B cell (primary cell): ENCODE measurements around the gene ZNF280D. TPM values are rescaled to one million over a fixed set of nuclear protein-coding genes. Genes with fewer than 3 reads are reported as not detected.

Source experiments
- ATAC-seq: fragments of 200-7000 bp; cut with Tn5 transposase; one replicate; pipeline ENCODE4 v1.10.0; 2021; ENCODE audit warnings: low read depth, mild to moderate bottlenecking, moderate number of reproducible peaks, moderate library complexity
- CTCF ChIA-PET: fragments of 350-600 bp; sonication (Branson Sonifier 250); formaldehyde crosslinking; loops from one replicate; lab custom pipeline; 2021; ENCODE audit warnings: antibody characterized with exemption, inconsistent platforms; lab: Charles Lee
- POLR2A ChIA-PET: fragments of 350-600 bp; sonication (Branson Sonifier 250); formaldehyde crosslinking; loops from one replicate; lab custom pipeline; 2021; ENCODE audit warnings: antibody characterized with exemption; lab: Charles Lee
- DNase-seq: peaks from one replicate; pipeline ENCODE4 v3.0.0; 2013
- H2AFZ ChIP-seq: 2 replicates; pipeline ENCODE4 v1.6.1; 2012; ENCODE audit warnings: mild to moderate bottlenecking, low read depth, low read length; ENCODE audit not compliant: insufficient read depth, poor library complexity, severe bottlenecking
- H3K27ac ChIP-seq, 2 donors: 1 replicate in 1 of 2; 2 replicates in 1 of 2; pipeline ENCODE4 v1.5.1; 2012 to 2013; ENCODE audit warnings: low read length in 2 of 2, mild to moderate bottlenecking in 2 of 2, moderate library complexity in 1 of 2
- H3K27me3 ChIP-seq, 4 experiments: fragments of 200-600 bp in 1 of 4; sonication (generic) in 1 of 4; replicated peaks in 1 of 4; 1 replicate in 2 of 4; 2 replicates in 2 of 4; pipeline versions ENCODE4 v1.6.1 to v1.7.0; 2013 to 2016; ENCODE audit warnings: low read length in 3 of 4, mild to moderate bottlenecking in 2 of 4, mixed read lengths in 1 of 4, moderate library complexity in 1 of 4; ENCODE audit not compliant: insufficient read depth in 4 of 4, control insufficient read depth in 3 of 4; ENCODE audit errors: control extremely low read depth in 1 of 4
- H3K36me3 ChIP-seq, 2 experiments: replicated peaks in 1 of 2; 1 replicate in 1 of 2; 2 replicates in 1 of 2; pipeline versions ENCODE4 v1.6.1 to v1.7.1; 2013; ENCODE audit warnings: low read length in 1 of 2; ENCODE audit not compliant: insufficient read depth in 2 of 2, control insufficient read depth in 1 of 2; ENCODE audit errors: control extremely low read depth in 1 of 2, extremely low read depth in 1 of 2
- H3K4me1 ChIP-seq, 2 donors: fragments of 200-600 bp in 1 of 2; sonication (generic) in 1 of 2; 1 replicate in 1 of 2; 2 replicates in 1 of 2; pipeline versions ENCODE4 v1.5.1 to v1.6.1; 2013 to 2017; ENCODE audit warnings: low read length in 2 of 2; ENCODE audit not compliant: control insufficient read depth in 2 of 2, insufficient read depth in 2 of 2
- H3K4me2 ChIP-seq: replicated peaks from 2 replicates; pipeline ENCODE3; 2012; ENCODE audit warnings: mild to moderate bottlenecking, low read depth, low read length; ENCODE audit not compliant: poor library complexity, severe bottlenecking
- H3K4me3 ChIP-seq, 5 experiments: fragments of 200-600 bp in 1 of 5; sonication (generic) in 1 of 5; 1 replicate in 3 of 5; 2 replicates in 2 of 5; pipeline versions ENCODE4 v1.5.1 to v1.7.0; 2011 to 2016; ENCODE audit warnings: low read length in 4 of 5, mild to moderate bottlenecking in 4 of 5, low read depth in 2 of 5, control low read depth in 1 of 5, moderate library complexity in 1 of 5; ENCODE audit not compliant: insufficient read depth in 1 of 5; ENCODE audit errors: control extremely low read depth in 1 of 5, extremely low read depth in 1 of 5
- H3K79me2 ChIP-seq: fragments of 200-600 bp; sonication (generic); one replicate; pipeline ENCODE4 v1.6.0; 2016; ENCODE audit warnings: low read length; ENCODE audit not compliant: control insufficient read depth, insufficient read depth
- H3K9ac ChIP-seq: fragments of 200-600 bp; sonication (generic); 2 replicates; pipeline ENCODE4 v1.6.1; 2017; ENCODE audit warnings: mild to moderate bottlenecking, low read length, moderate library complexity
- H3K9me3 ChIP-seq, 3 donors: one replicate each; pipeline versions ENCODE4 v1.6.1 to v1.7.1; 2013; ENCODE audit warnings: low read length in 2 of 3; ENCODE audit not compliant: control insufficient read depth in 2 of 3, insufficient read depth in 1 of 3; ENCODE audit errors: control extremely low read depth in 1 of 3
- H4K20me1 ChIP-seq: 2 replicates; pipeline ENCODE4 v1.6.0; 2012; ENCODE audit warnings: mild to moderate bottlenecking, low read length; ENCODE audit not compliant: insufficient read depth, control insufficient read depth, poor library complexity, severe bottlenecking
- H3K27ac Mint-ChIP-seq: one replicate; pipeline ENCODE4 v1.8.0; 2021; ENCODE audit warnings: mixed read lengths
- H3K27me3 Mint-ChIP-seq: one replicate; pipeline ENCODE4 v1.8.0; 2021; ENCODE audit warnings: mixed read lengths
- H3K4me1 Mint-ChIP-seq: one replicate; pipeline ENCODE4 v1.8.0; 2021; ENCODE audit warnings: mixed read lengths
- H3K4me3 Mint-ChIP-seq: one replicate; pipeline ENCODE4 v1.8.0; 2021; ENCODE audit warnings: mixed read lengths
- H3K9me3 Mint-ChIP-seq: one replicate; pipeline ENCODE4 v1.8.0; 2022; ENCODE audit warnings: mixed read lengths; ENCODE audit not compliant: insufficient read depth
- EZH2 ChIP-seq: IDR thresholded peaks from 2 replicates; pipeline ENCODE4 v1.6.1; 2012; ENCODE audit warnings: borderline replicate concordance, low read depth, mild to moderate bottlenecking, moderate library complexity, low read length; ENCODE audit not compliant: insufficient read depth, poor library complexity, severe bottlenecking
- WGBS: methylation state at CpG from one replicate; pipeline ENCODE4 v1.1.5; 2013; ENCODE audit warnings: missing lambda C conversion rate; ENCODE audit not compliant: insufficient coverage; 5-methylcytosine and 5-hydroxymethylcytosine counted together
- intact Hi-C: fragments of 100-400 bp; cut with micrococcal nuclease; formaldehyde crosslinking; loops from one replicate; pipeline ENCODE4 v1.10.0; 2022
- polyA plus RNA-seq: library from polyadenylated mRNA; depleted of rRNA; stranded (reverse); fragments of >200 nt; gene quantifications from 2 replicates; pipeline ENCODE4 v1.2.3, GENCODE V29; 2012
- total RNA-seq, 2 donors: library from RNA; stranded (reverse); fragments of 120-200 nt in 1 of 2; gene quantifications; 1 replicate in 1 of 2; 2 replicates in 1 of 2; pipeline versions ENCODE4 v1.2.3 to v1.2.4, GENCODE V29; 2013 to 2022
- TF ChIP-seq, protein P1 (sequence below): fragments of 200-600 bp; IDR thresholded peaks from one replicate; pipeline ENCODE4 v1.8.0; 2022; ENCODE audit warnings: antibody characterized with exemption, mild to moderate bottlenecking

ZNF280D gene
- total and polyA plus RNA-seq, 2 donors (not counting 1 experiment from before 2014, with no cell fraction given), result 14.7 to 68.3 TPM

DNA sequence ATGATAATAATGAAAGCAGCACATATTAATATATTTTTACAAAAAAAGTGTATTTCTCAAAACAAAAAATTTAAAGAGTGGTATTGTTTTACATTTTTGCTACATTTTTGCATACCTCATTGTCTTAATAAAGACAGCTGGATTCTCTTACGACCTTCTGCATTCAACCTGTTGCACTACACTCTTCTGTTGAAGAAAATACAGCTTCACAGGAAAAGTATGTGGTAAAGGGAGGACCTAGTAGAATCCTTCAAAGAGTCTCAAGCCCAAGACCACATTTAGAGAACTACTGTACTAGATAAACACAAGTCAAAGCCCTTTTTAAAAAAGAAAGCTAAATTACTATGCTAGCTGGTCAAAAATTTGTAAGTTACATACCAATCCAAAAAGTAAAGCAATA lies 7.9 kb downstream of the ZNF280D start:
- H3K9ac ChIP-seq, result no peak overlapping the region
- H2AFZ ChIP-seq, result no peak overlapping the region
- H3K4me1 ChIP-seq, result peaks cover 6 to 29% of the 10 kb centered on the region in 2 donors
- H3K36me3 ChIP-seq, result no peaks in the 10 kb centered on the region
- H3K27me3 ChIP-seq, result no peaks in the 10 kb centered on the region
- H3K4me3 ChIP-seq, result no peak overlapping the region
- ATAC-seq, result no peak
- Mint-ChIP-seq H3K9me3 (peaks cover 2% of the 10 kb centered on the region), H3K4me3 (no peak overlapping the region), H3K27me3 (no peaks in the 10 kb centered on the region), H3K4me1 (peaks cover 63% of the 10 kb centered on the region), H3K27ac (no peak overlapping the region)
- no peak for TF ChIP-seq EZH2
- TF ChIP-seq, protein P1, sequence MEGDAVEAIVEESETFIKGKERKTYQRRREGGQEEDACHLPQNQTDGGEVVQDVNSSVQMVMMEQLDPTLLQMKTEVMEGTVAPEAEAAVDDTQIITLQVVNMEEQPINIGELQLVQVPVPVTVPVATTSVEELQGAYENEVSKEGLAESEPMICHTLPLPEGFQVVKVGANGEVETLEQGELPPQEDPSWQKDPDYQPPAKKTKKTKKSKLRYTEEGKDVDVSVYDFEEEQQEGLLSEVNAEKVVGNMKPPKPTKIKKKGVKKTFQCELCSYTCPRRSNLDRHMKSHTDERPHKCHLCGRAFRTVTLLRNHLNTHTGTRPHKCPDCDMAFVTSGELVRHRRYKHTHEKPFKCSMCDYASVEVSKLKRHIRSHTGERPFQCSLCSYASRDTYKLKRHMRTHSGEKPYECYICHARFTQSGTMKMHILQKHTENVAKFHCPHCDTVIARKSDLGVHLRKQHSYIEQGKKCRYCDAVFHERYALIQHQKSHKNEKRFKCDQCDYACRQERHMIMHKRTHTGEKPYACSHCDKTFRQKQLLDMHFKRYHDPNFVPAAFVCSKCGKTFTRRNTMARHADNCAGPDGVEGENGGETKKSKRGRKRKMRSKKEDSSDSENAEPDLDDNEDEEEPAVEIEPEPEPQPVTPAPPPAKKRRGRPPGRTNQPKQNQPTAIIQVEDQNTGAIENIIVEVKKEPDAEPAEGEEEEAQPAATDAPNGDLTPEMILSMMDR, result no peak
- peaks cover 0 to 3% (median 0%) of the 10 kb centered on the region in 3 donors for H3K9me3 ChIP-seq
- ChIA-PET POLR2A (interaction anchor here (0.7 kb wide), 1 partner anchor 24 kb away, joined by 4 read pairs; no protein-coding TSS in a partner anchor), CTCF (interaction anchor here (0.5 kb wide), 1 partner anchor 616 kb away, joined by 3 read pairs; no protein-coding TSS in a partner anchor)
- no peak overlapping the region for H3K4me2 ChIP-seq
- peaks cover 82% of the 10 kb centered on the region for H3K79me2 ChIP-seq
- no CpG with 5 or more reads among the region's 1 CpG for WGBS
- no peak for DNase-seq
- intact Hi-C loops, result no loop called here
- no peaks in the 10 kb centered on the region for H4K20me1 ChIP-seq
- no peak overlapping the region for H3K27ac ChIP-seq

DNA sequence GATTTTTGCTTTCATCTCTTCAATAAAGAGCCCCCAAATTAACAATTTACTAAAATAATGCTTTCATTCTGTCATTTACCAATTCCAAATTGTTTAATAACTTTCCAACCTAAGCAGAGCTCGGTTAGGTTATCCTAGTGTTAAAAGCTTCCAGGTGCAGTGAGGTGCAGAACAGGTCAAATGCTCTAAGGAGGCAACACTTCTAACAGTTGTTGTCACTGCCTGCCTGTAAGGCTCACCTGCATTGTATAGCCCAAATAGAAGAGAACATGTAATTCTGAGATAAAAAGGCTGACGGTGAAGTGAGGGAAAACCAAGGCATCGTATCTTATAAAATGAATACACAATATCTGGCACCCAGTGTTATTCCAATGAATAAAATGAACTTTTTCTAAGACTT lies 9.1 kb downstream of the ZNF280D start:
- DNase-seq (no peak), ATAC-seq (no peak)
- ChIA-PET POLR2A (no interaction called here), CTCF (no interaction called here)
- 100% methylated on average over 1 of the region's 3 CpGs for WGBS
- Mint-ChIP-seq H3K27me3 (no peaks in the 10 kb centered on the region), H3K4me1 (peaks cover 68% of the 10 kb centered on the region), H3K27ac (no peak overlapping the region), H3K4me3 (no peak overlapping the region), H3K9me3 (peaks cover 2% of the 10 kb centered on the region)
- H3K9me3 ChIP-seq, result peaks cover 0 to 3% (median 0%) of the 10 kb centered on the region in 3 donors
- TF ChIP-seq EZH2, result no peak
- TF ChIP-seq, protein P1, result no peak
- H4K20me1 ChIP-seq, result no peaks in the 10 kb centered on the region
- H3K9ac ChIP-seq, result no peak overlapping the region
- peaks cover 86% of the 10 kb centered on the region for H3K79me2 ChIP-seq
- no peak overlapping the region for H3K27ac ChIP-seq
- no peaks in the 10 kb centered on the region for H3K27me3 ChIP-seq
- H3K4me3 ChIP-seq, result no peak overlapping the region
- H3K4me1 ChIP-seq, result peaks cover 11 to 33% of the 10 kb centered on the region in 2 donors
- H2AFZ ChIP-seq, result no peak overlapping the region
- no peaks in the 10 kb centered on the region for H3K36me3 ChIP-seq
- intact Hi-C loops, result no loop called here
- H3K4me2 ChIP-seq, result no peak overlapping the region
